Mammary epithelial cell (primary cell): ENCODE results near the gene LILRB1.

Experiments
- CTCF ChIP-seq, 2 donors: IDR thresholded peaks in 1 of 2; conservative IDR thresholded peaks in 1 of 2; 2 replicates each; pipeline ENCODE4 v1.5.1; 2011 to 2012; ENCODE audit warnings: inconsistent platforms in 2 of 2, low read length in 2 of 2, mild to moderate bottlenecking in 2 of 2, control low read depth in 1 of 2, low read depth in 1 of 2; ENCODE audit not compliant: insufficient read depth in 1 of 2; ENCODE audit errors: extremely low read depth in 1 of 2
- EZH2 ChIP-seq: IDR thresholded peaks from 2 replicates; pipeline ENCODE4 v1.6.1; 2012; ENCODE audit warnings: low read length, inconsistent platforms, borderline replicate concordance

- no peak for TF ChIP-seq CTCF (conservative IDR thresholded peaks at IDR 0.05 in 1 of 2, IDR thresholded peaks at IDR 0.05 in 1 of 2; ENCODE audit: extremely low read depth in 1 of 2, insufficient read depth in 1 of 2, low read depth in 1 of 2, low read length in 2 of 2)
- no peak for TF ChIP-seq EZH2
Observed at GRCh38 chr19:54600212-54600611, 30.1 kb upstream of the LILRB1 start.
